ENCODE measurements around the gene SNF8. TPM values are rescaled to one million over a fixed set of nuclear protein-coding genes. Genes with fewer than 3 reads are reported as not detected.

Gene SNF8
- total RNA-seq, 1 experiment from 2014 or later: 371 TPM

DNA sequence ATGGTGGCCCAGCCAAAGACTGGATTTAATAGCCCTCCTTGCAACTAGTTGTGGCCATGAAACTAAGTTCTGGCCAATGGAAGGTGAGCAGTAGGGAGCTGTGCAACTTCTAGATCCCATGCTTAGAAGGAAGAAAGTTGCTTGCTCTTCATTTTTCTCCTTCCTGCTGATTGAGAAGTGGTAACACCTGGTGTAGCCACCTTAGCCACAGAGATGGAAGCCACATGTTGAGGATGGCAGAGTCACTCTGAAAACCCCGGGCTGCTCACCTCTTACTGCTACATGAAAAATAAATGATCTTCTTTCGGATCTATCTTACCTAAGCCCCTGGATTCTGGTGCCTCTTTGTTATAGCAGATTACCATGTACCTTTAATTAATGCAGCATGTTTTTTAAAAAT is 62.4 kb downstream of the SNF8 start:
- in situ Hi-C loops (cut with HindIII; ENCODE audit: low pct_unique_long_range_greater_than_20kb, low sequenced_read_pairs) (loop anchor here (10.0 kb wide), 1 partner anchor 67 kb away; the partner anchor contains the start of gene TTLL6), intact Hi-C loops (cut with micrococcal nuclease; ENCODE audit: unreplicated experiment) (no loop called here)
- CTCF ChIA-PET: interaction anchor here (0.6 to 0.8 kb wide), 5 partner anchors 19 to 158 kb away, joined by 3 to 5 read pairs (median 4); no protein-coding TSS in a partner anchor
- Histone ChIP-seq H3K9me3 (ENCODE audit: control insufficient read depth, insufficient read depth, low read depth, low read length) (no peaks in the 10 kb centered on the region), H3K4me3 (ENCODE audit: low read depth in 2 of 2, low read length in 2 of 2) (no peak overlapping the region), H3K36me3 (ENCODE audit: control insufficient read depth, insufficient read depth, low read length) (no peaks in the 10 kb centered on the region), H3K27me3 (ENCODE audit: control insufficient read depth, insufficient read depth, low read length) (no peaks in the 10 kb centered on the region), H3K27ac (ENCODE audit: low read length) (no peak overlapping the region), H3K4me1 (ENCODE audit: control insufficient read depth, insufficient read depth, low read length) (no peaks in the 10 kb centered on the region)
- ATAC-seq (no peak), DNase-seq (ENCODE audit: low read depth, low spot score) (no peak)
- BruUV-seq (replicated peaks): no TSS peak
- POLR2A ChIA-PET: interaction anchor here (0.6 kb wide), 2 partner anchors 36 to 65 kb away, joined by 3 to 8 read pairs; partner anchors contain the start of gene TTLL6
- TF ChIP-seq TCF7L2 (IDR thresholded peaks at IDR 0.05; ENCODE audit: low read depth, low read length) (no peak), SIN3A (IDR thresholded peaks at IDR 0.05; ENCODE audit: borderline replicate concordance, insufficient read depth, low read depth, low read length) (no peak), POLR2AphosphoS5 (IDR thresholded peaks at IDR 0.05; ENCODE audit: low read depth, low read length) (no peak)
- TF ChIP-seq, protein P1, sequence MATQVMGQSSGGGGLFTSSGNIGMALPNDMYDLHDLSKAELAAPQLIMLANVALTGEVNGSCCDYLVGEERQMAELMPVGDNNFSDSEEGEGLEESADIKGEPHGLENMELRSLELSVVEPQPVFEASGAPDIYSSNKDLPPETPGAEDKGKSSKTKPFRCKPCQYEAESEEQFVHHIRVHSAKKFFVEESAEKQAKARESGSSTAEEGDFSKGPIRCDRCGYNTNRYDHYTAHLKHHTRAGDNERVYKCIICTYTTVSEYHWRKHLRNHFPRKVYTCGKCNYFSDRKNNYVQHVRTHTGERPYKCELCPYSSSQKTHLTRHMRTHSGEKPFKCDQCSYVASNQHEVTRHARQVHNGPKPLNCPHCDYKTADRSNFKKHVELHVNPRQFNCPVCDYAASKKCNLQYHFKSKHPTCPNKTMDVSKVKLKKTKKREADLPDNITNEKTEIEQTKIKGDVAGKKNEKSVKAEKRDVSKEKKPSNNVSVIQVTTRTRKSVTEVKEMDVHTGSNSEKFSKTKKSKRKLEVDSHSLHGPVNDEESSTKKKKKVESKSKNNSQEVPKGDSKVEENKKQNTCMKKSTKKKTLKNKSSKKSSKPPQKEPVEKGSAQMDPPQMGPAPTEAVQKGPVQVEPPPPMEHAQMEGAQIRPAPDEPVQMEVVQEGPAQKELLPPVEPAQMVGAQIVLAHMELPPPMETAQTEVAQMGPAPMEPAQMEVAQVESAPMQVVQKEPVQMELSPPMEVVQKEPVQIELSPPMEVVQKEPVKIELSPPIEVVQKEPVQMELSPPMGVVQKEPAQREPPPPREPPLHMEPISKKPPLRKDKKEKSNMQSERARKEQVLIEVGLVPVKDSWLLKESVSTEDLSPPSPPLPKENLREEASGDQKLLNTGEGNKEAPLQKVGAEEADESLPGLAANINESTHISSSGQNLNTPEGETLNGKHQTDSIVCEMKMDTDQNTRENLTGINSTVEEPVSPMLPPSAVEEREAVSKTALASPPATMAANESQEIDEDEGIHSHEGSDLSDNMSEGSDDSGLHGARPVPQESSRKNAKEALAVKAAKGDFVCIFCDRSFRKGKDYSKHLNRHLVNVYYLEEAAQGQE (IDR thresholded peaks at IDR 0.05; ENCODE audit: insufficient read depth in 1 of 2, low read depth in 2 of 2, low read length in 1 of 2): no peak
- TF ChIP-seq, protein P2, sequence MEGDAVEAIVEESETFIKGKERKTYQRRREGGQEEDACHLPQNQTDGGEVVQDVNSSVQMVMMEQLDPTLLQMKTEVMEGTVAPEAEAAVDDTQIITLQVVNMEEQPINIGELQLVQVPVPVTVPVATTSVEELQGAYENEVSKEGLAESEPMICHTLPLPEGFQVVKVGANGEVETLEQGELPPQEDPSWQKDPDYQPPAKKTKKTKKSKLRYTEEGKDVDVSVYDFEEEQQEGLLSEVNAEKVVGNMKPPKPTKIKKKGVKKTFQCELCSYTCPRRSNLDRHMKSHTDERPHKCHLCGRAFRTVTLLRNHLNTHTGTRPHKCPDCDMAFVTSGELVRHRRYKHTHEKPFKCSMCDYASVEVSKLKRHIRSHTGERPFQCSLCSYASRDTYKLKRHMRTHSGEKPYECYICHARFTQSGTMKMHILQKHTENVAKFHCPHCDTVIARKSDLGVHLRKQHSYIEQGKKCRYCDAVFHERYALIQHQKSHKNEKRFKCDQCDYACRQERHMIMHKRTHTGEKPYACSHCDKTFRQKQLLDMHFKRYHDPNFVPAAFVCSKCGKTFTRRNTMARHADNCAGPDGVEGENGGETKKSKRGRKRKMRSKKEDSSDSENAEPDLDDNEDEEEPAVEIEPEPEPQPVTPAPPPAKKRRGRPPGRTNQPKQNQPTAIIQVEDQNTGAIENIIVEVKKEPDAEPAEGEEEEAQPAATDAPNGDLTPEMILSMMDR (IDR thresholded peaks at IDR 0.05): no peak

Other genes starting within 250 kb of the SNF8 start
- not detected for gene PRAC1, start 222.3 kb downstream of the SNF8 start, total RNA-seq (2021; ENCODE audit: unreplicated experiment)
- gene PRAC2, start 221.7 kb downstream of the SNF8 start, total RNA-seq (2021; ENCODE audit: unreplicated experiment): not detected
- gene HOXB13, start 216.1 kb downstream of the SNF8 start, total RNA-seq (2021; ENCODE audit: unreplicated experiment): 8.1 TPM
- 2.5 TPM for gene TTLL6, start 127.6 kb downstream of the SNF8 start, total RNA-seq (2021; ENCODE audit: unreplicated experiment)
- gene CALCOCO2, start 113.8 kb downstream of the SNF8 start, total RNA-seq (2021; ENCODE audit: unreplicated experiment): 282 TPM
- 296 TPM for gene ATP5MC1, start 52.1 kb downstream of the SNF8 start, total RNA-seq (2021; ENCODE audit: unreplicated experiment)
- 223 TPM for gene UBE2Z, start 36.4 kb downstream of the SNF8 start, total RNA-seq (2021; ENCODE audit: unreplicated experiment)
- gene GIP, start 23.8 kb upstream of the SNF8 start, total RNA-seq (2021; ENCODE audit: unreplicated experiment): 0.77 TPM
- gene IGF2BP1, start 52.5 kb upstream of the SNF8 start, total RNA-seq (2021; ENCODE audit: unreplicated experiment): 109 TPM
- not detected for gene B4GALNT2, start 187.9 kb upstream of the SNF8 start, total RNA-seq (2021; ENCODE audit: unreplicated experiment)